Measurements from ENCODE around the gene INVS. TPM values are rescaled to one million over a fixed set of nuclear protein-coding genes. Genes with fewer than 3 reads are reported as not detected.

Gene INVS
- total and polyA plus RNA-seq, 2 of the 13 experiments (the other 11 are each of a cell fraction or from before 2014, with no cell fraction given) = 11.3 to 16.3 TPM

GRCh38 chr9:100322954-100323536 lies 224.0 kb downstream of the INVS start (continued):
- TF ChIP-seq, protein P1, sequence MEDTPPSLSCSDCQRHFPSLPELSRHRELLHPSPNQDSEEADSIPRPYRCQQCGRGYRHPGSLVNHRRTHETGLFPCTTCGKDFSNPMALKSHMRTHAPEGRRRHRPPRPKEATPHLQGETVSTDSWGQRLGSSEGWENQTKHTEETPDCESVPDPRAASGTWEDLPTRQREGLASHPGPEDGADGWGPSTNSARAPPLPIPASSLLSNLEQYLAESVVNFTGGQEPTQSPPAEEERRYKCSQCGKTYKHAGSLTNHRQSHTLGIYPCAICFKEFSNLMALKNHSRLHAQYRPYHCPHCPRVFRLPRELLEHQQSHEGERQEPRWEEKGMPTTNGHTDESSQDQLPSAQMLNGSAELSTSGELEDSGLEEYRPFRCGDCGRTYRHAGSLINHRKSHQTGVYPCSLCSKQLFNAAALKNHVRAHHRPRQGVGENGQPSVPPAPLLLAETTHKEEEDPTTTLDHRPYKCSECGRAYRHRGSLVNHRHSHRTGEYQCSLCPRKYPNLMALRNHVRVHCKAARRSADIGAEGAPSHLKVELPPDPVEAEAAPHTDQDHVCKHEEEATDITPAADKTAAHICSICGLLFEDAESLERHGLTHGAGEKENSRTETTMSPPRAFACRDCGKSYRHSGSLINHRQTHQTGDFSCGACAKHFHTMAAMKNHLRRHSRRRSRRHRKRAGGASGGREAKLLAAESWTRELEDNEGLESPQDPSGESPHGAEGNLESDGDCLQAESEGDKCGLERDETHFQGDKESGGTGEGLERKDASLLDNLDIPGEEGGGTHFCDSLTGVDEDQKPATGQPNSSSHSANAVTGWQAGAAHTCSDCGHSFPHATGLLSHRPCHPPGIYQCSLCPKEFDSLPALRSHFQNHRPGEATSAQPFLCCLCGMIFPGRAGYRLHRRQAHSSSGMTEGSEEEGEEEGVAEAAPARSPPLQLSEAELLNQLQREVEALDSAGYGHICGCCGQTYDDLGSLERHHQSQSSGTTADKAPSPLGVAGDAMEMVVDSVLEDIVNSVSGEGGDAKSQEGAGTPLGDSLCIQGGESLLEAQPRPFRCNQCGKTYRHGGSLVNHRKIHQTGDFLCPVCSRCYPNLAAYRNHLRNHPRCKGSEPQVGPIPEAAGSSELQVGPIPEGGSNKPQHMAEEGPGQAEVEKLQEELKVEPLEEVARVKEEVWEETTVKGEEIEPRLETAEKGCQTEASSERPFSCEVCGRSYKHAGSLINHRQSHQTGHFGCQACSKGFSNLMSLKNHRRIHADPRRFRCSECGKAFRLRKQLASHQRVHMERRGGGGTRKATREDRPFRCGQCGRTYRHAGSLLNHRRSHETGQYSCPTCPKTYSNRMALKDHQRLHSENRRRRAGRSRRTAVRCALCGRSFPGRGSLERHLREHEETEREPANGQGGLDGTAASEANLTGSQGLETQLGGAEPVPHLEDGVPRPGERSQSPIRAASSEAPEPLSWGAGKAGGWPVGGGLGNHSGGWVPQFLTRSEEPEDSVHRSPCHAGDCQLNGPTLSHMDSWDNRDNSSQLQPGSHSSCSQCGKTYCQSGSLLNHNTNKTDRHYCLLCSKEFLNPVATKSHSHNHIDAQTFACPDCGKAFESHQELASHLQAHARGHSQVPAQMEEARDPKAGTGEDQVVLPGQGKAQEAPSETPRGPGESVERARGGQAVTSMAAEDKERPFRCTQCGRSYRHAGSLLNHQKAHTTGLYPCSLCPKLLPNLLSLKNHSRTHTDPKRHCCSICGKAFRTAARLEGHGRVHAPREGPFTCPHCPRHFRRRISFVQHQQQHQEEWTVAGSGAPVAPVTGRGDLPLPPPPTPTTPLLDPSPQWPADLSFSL (CRISPR knock-in tag; IDR thresholded peaks at IDR 0.05) = no peak
- TF ChIP-seq ZBTB20 (CRISPR knock-in tag; IDR thresholded peaks at IDR 0.05; ENCODE audit: borderline replicate concordance, low read depth) (no peak), RBM22 (optimal IDR thresholded peaks at IDR 0.05; ENCODE audit: low read length) (no peak), SMC3 (IDR thresholded peaks at IDR 0.05; ENCODE audit: low read length) (peak; percentile 45; the same call in 1 of the 2 replicates), PCBP1 (IDR thresholded peaks at IDR 0.05; ENCODE audit: borderline replicate concordance, low read depth, low read length) (no peak), ZNF777 (CRISPR knock-in tag; IDR thresholded peaks at IDR 0.05) (no peak), AKNA (CRISPR knock-in tag; IDR thresholded peaks at IDR 0.05; ENCODE audit: borderline replicate concordance) (no peak), U2AF2 (IDR thresholded peaks at IDR 0.05; ENCODE audit: low read depth, low read length) (no peak), NFE2L1 (CRISPR knock-in tag; IDR thresholded peaks at IDR 0.05; ENCODE audit: borderline replicate concordance) (no peak), GABPA (IDR thresholded peaks at IDR 0.05; ENCODE audit: low read depth, low read length) (no peak), GABPA (CRISPR knock-in tag; IDR thresholded peaks at IDR 0.05; ENCODE audit: low read depth) (peak; percentile 55), CBFB (CRISPR knock-in tag; IDR thresholded peaks at IDR 0.05) (no peak), EED (CRISPR knock-in tag; IDR thresholded peaks at IDR 0.05) (no peak)
- TF ChIP-seq, protein P2, sequence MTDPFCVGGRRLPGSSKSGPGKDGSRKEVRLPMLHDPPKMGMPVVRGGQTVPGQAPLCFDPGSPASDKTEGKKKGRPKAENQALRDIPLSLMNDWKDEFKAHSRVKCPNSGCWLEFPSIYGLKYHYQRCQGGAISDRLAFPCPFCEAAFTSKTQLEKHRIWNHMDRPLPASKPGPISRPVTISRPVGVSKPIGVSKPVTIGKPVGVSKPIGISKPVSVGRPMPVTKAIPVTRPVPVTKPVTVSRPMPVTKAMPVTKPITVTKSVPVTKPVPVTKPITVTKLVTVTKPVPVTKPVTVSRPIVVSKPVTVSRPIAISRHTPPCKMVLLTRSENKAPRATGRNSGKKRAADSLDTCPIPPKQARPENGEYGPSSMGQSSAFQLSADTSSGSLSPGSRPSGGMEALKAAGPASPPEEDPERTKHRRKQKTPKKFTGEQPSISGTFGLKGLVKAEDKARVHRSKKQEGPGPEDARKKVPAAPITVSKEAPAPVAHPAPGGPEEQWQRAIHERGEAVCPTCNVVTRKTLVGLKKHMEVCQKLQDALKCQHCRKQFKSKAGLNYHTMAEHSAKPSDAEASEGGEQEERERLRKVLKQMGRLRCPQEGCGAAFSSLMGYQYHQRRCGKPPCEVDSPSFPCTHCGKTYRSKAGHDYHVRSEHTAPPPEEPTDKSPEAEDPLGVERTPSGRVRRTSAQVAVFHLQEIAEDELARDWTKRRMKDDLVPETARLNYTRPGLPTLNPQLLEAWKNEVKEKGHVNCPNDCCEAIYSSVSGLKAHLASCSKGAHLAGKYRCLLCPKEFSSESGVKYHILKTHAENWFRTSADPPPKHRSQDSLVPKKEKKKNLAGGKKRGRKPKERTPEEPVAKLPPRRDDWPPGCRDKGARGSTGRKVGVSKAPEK (CRISPR knock-in tag; IDR thresholded peaks at IDR 0.05; ENCODE audit: borderline replicate concordance) = no peak

All from HepG2 (cell line).